Gastroesophageal sphincter (tissue), 3 donors: ENCODE data around the gene THSD4.

ENCODE experiments used
- POLR2A ChIP-seq, 2 donors: fragments of 450-650 bp; IDR thresholded peaks; one replicate each; pipeline ENCODE4 v1.6.1; 2017; ENCODE audit warnings: antibody characterized with exemption in 2 of 2, mild to moderate bottlenecking in 2 of 2, moderate library complexity in 1 of 2
- TF ChIP-seq, protein P1 (sequence below), 4 experiments: fragments of 200-600 bp in 2 of 4; fragments of 450-650 bp in 2 of 4; sonication (generic) in 1 of 4; IDR thresholded peaks; one replicate each; pipeline ENCODE4 v1.5.1; 2017 to 2019; ENCODE audit warnings: antibody characterized with exemption in 4 of 4, mild to moderate bottlenecking in 2 of 4, moderate library complexity in 2 of 4

DNA sequence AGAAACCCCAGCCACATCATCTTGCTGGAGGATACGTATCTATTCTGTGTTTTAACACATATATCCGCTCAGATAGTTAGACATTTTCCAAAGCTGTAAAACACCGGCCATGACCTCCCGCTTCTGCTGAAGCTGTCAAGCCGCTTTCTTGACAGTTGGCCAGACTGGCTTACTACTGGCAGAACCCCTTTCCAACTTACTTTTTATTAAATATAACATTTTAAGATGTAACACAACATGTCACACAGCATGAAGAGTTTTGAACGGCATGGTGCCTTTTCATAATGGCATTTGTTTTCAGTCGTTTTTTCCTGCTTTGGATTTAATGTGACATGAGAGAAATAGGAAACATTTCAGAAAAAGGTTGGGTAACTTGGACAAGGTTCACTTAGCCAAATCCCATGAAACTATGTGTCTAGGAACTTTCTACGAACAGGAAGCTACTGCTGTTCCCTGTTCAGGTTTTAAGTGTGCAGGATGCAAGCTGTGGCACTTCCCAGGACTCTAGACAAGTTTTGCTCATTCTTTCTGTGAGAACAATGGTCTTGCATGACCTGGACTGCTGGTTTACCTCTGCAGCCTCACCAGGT, 281.4 kb downstream of the THSD4 start:
- TF ChIP-seq POLR2A (IDR thresholded peaks at IDR 0.05) = no peak
- TF ChIP-seq, protein P1, sequence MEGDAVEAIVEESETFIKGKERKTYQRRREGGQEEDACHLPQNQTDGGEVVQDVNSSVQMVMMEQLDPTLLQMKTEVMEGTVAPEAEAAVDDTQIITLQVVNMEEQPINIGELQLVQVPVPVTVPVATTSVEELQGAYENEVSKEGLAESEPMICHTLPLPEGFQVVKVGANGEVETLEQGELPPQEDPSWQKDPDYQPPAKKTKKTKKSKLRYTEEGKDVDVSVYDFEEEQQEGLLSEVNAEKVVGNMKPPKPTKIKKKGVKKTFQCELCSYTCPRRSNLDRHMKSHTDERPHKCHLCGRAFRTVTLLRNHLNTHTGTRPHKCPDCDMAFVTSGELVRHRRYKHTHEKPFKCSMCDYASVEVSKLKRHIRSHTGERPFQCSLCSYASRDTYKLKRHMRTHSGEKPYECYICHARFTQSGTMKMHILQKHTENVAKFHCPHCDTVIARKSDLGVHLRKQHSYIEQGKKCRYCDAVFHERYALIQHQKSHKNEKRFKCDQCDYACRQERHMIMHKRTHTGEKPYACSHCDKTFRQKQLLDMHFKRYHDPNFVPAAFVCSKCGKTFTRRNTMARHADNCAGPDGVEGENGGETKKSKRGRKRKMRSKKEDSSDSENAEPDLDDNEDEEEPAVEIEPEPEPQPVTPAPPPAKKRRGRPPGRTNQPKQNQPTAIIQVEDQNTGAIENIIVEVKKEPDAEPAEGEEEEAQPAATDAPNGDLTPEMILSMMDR (IDR thresholded peaks at IDR 0.05) = no peak
